ENCODE measurements around the gene GGTA1.

Gene GGTA1

GRCh38 chr9:121454972-121455371 lies 44.7 kb downstream of the GGTA1 start:
- Histone ChIP-seq H3K27ac (ENCODE audit: low read length) (no peak overlapping the region), H3K4me1 (ENCODE audit: control insufficient read depth in 1 of 2, insufficient read depth in 2 of 2, low read length in 2 of 2) (peaks cover 4 to 15% of the 10 kb centered on the region in 2 donors), H3K27me3 (ENCODE audit: low read depth, low read length) (no peaks in the 10 kb centered on the region), H3K9me3 (ENCODE audit: control insufficient read depth in 1 of 2, low read length in 2 of 2) (no peaks in the 10 kb centered on the region), H3K4me3 (ENCODE audit: low read depth in 1 of 2, low read length in 2 of 2) (no peak overlapping the region), H3K36me3 (ENCODE audit: control insufficient read depth in 1 of 2, insufficient read depth in 2 of 2, low read length in 2 of 2) (no peaks in the 10 kb centered on the region)

- peaks cover 4 to 15% of the 10 kb centered on the region in 2 donors for H3K4me1 ChIP-seq (ENCODE audit: control insufficient read depth in 1 of 2, insufficient read depth in 2 of 2, low read length in 2 of 2)
- no peaks in the 10 kb centered on the region for H3K36me3 ChIP-seq (ENCODE audit: control insufficient read depth in 1 of 2, insufficient read depth in 2 of 2, low read length in 2 of 2)
- no peak overlapping the region for H3K4me3 ChIP-seq (ENCODE audit: low read depth in 1 of 2, low read length in 2 of 2)
- no peak overlapping the region for H3K27ac ChIP-seq (ENCODE audit: low read length)
- H3K9me3 ChIP-seq (ENCODE audit: control insufficient read depth in 1 of 2, low read length in 2 of 2), result no peaks in the 10 kb centered on the region
- H3K27me3 ChIP-seq (ENCODE audit: low read depth, low read length), result no peaks in the 10 kb centered on the region
Observed at GRCh38 chr9:121453232-121453892, 46.3 kb downstream of the GGTA1 start.

- Histone ChIP-seq H3K27me3 (ENCODE audit: low read depth, low read length) (no peaks in the 10 kb centered on the region), H3K4me1 (ENCODE audit: control insufficient read depth in 1 of 2, insufficient read depth in 2 of 2, low read length in 2 of 2) (peaks cover 4 to 15% of the 10 kb centered on the region in 2 donors), H3K36me3 (ENCODE audit: control insufficient read depth in 1 of 2, insufficient read depth in 2 of 2, low read length in 2 of 2) (no peaks in the 10 kb centered on the region), H3K4me3 (ENCODE audit: low read depth in 1 of 2, low read length in 2 of 2) (no peak overlapping the region), H3K9me3 (ENCODE audit: control insufficient read depth in 1 of 2, low read length in 2 of 2) (no peaks in the 10 kb centered on the region), H3K27ac (ENCODE audit: low read length) (no peak overlapping the region)
Observed at GRCh38 chr9:121452085-121452484, 47.6 kb downstream of the GGTA1 start.

- Histone ChIP-seq H3K4me3 (ENCODE audit: low read depth in 1 of 2, low read length in 2 of 2) (no peak overlapping the region), H3K36me3 (ENCODE audit: control insufficient read depth in 1 of 2, insufficient read depth in 2 of 2, low read length in 2 of 2) (no peaks in the 10 kb centered on the region), H3K27me3 (ENCODE audit: low read depth, low read length) (no peaks in the 10 kb centered on the region), H3K27ac (ENCODE audit: low read length) (no peak overlapping the region), H3K4me1 (ENCODE audit: control insufficient read depth in 1 of 2, insufficient read depth in 2 of 2, low read length in 2 of 2) (peaks cover 4 to 15% of the 10 kb centered on the region in 2 donors), H3K9me3 (ENCODE audit: control insufficient read depth in 1 of 2, low read length in 2 of 2) (no peaks in the 10 kb centered on the region)
Observed at GRCh38 chr9:121451586-121451985, 48.1 kb downstream of the GGTA1 start.

- H3K27me3 ChIP-seq (ENCODE audit: low read depth, low read length), result no peaks in the 10 kb centered on the region
- H3K4me1 ChIP-seq (ENCODE audit: control insufficient read depth in 1 of 2, insufficient read depth in 2 of 2, low read length in 2 of 2), result peaks cover 4 to 15% of the 10 kb centered on the region in 2 donors
- no peaks in the 10 kb centered on the region for H3K9me3 ChIP-seq (ENCODE audit: control insufficient read depth in 1 of 2, low read length in 2 of 2)
- H3K36me3 ChIP-seq (ENCODE audit: control insufficient read depth in 1 of 2, insufficient read depth in 2 of 2, low read length in 2 of 2), result no peaks in the 10 kb centered on the region
- no peak overlapping the region for H3K4me3 ChIP-seq (ENCODE audit: low read depth in 1 of 2, low read length in 2 of 2)
- H3K27ac ChIP-seq (ENCODE audit: low read length), result no peak overlapping the region
Observed at GRCh38 chr9:121450241-121450640, 49.4 kb downstream of the GGTA1 start.

GRCh38 chr9:121449786-121450185 lies 49.9 kb downstream of the GGTA1 start:
- Histone ChIP-seq H3K9me3 (ENCODE audit: control insufficient read depth in 1 of 2, low read length in 2 of 2) (no peaks in the 10 kb centered on the region), H3K36me3 (ENCODE audit: control insufficient read depth in 1 of 2, insufficient read depth in 2 of 2, low read length in 2 of 2) (no peaks in the 10 kb centered on the region), H3K4me1 (ENCODE audit: control insufficient read depth in 1 of 2, insufficient read depth in 2 of 2, low read length in 2 of 2) (peaks cover 4 to 15% of the 10 kb centered on the region in 2 donors), H3K4me3 (ENCODE audit: low read depth in 1 of 2, low read length in 2 of 2) (no peak overlapping the region), H3K27me3 (ENCODE audit: low read depth, low read length) (no peaks in the 10 kb centered on the region), H3K27ac (ENCODE audit: low read length) (no peak overlapping the region)

- H3K4me3 ChIP-seq (ENCODE audit: low read depth in 1 of 2, low read length in 2 of 2), result no peak overlapping the region
- no peak overlapping the region for H3K27ac ChIP-seq (ENCODE audit: low read length)
- H3K4me1 ChIP-seq (ENCODE audit: control insufficient read depth in 1 of 2, insufficient read depth in 2 of 2, low read length in 2 of 2), result peaks cover 4 to 8% of the 10 kb centered on the region in 2 donors
- no peaks in the 10 kb centered on the region for H3K9me3 ChIP-seq (ENCODE audit: control insufficient read depth in 1 of 2, low read length in 2 of 2)
- no peaks in the 10 kb centered on the region for H3K36me3 ChIP-seq (ENCODE audit: control insufficient read depth in 1 of 2, insufficient read depth in 2 of 2, low read length in 2 of 2)
- no peaks in the 10 kb centered on the region for H3K27me3 ChIP-seq (ENCODE audit: low read depth, low read length)
Observed at GRCh38 chr9:121447321-121447834, 52.3 kb downstream of the GGTA1 start.

GRCh38 chr9:121445986-121446385 lies 53.7 kb downstream of the GGTA1 start:
- no peak overlapping the region for H3K4me3 ChIP-seq (ENCODE audit: low read depth in 1 of 2, low read length in 2 of 2)
- H3K9me3 ChIP-seq (ENCODE audit: control insufficient read depth in 1 of 2, low read length in 2 of 2), result no peaks in the 10 kb centered on the region
- no peaks in the 10 kb centered on the region for H3K36me3 ChIP-seq (ENCODE audit: control insufficient read depth in 1 of 2, insufficient read depth in 2 of 2, low read length in 2 of 2)
- peaks cover 4 to 8% of the 10 kb centered on the region in 2 donors for H3K4me1 ChIP-seq (ENCODE audit: control insufficient read depth in 1 of 2, insufficient read depth in 2 of 2, low read length in 2 of 2)
- no peak overlapping the region for H3K27ac ChIP-seq (ENCODE audit: low read length)
- no peaks in the 10 kb centered on the region for H3K27me3 ChIP-seq (ENCODE audit: low read depth, low read length)

- Histone ChIP-seq H3K36me3 (ENCODE audit: control insufficient read depth in 1 of 2, insufficient read depth in 2 of 2, low read length in 2 of 2) (no peaks in the 10 kb centered on the region), H3K27me3 (ENCODE audit: low read depth, low read length) (no peaks in the 10 kb centered on the region), H3K27ac (ENCODE audit: low read length) (no peak overlapping the region), H3K4me1 (ENCODE audit: control insufficient read depth in 1 of 2, insufficient read depth in 2 of 2, low read length in 2 of 2) (no peaks in the 10 kb centered on the region), H3K4me3 (ENCODE audit: low read depth in 1 of 2, low read length in 2 of 2) (no peak overlapping the region), H3K9me3 (ENCODE audit: control insufficient read depth in 1 of 2, low read length in 2 of 2) (no peaks in the 10 kb centered on the region)
Observed at GRCh38 chr9:121443981-121444380, 55.7 kb downstream of the GGTA1 start.

- Histone ChIP-seq H3K4me3 (ENCODE audit: low read depth in 1 of 2, low read length in 2 of 2) (no peak overlapping the region), H3K36me3 (ENCODE audit: control insufficient read depth in 1 of 2, insufficient read depth in 2 of 2, low read length in 2 of 2) (no peaks in the 10 kb centered on the region), H3K27me3 (ENCODE audit: low read depth, low read length) (no peaks in the 10 kb centered on the region), H3K4me1 (ENCODE audit: control insufficient read depth in 1 of 2, insufficient read depth in 2 of 2, low read length in 2 of 2) (no peaks in the 10 kb centered on the region), H3K27ac (ENCODE audit: low read length) (no peak overlapping the region), H3K9me3 (ENCODE audit: control insufficient read depth in 1 of 2, low read length in 2 of 2) (no peaks in the 10 kb centered on the region)
Observed at GRCh38 chr9:121441165-121441564, 58.5 kb downstream of the GGTA1 start.

GRCh38 chr9:121439711-121440664 lies 59.7 kb downstream of the GGTA1 start:
- Histone ChIP-seq H3K9me3 (ENCODE audit: control insufficient read depth in 1 of 2, low read length in 2 of 2) (no peaks in the 10 kb centered on the region), H3K4me1 (ENCODE audit: control insufficient read depth in 1 of 2, insufficient read depth in 2 of 2, low read length in 2 of 2) (no peaks in the 10 kb centered on the region), H3K36me3 (ENCODE audit: control insufficient read depth in 1 of 2, insufficient read depth in 2 of 2, low read length in 2 of 2) (no peaks in the 10 kb centered on the region), H3K4me3 (ENCODE audit: low read depth in 1 of 2, low read length in 2 of 2) (no peak overlapping the region), H3K27ac (ENCODE audit: low read length) (no peak overlapping the region), H3K27me3 (ENCODE audit: low read depth, low read length) (no peaks in the 10 kb centered on the region)
